ENCODE measurements around the gene AKR1C4.

DNA sequence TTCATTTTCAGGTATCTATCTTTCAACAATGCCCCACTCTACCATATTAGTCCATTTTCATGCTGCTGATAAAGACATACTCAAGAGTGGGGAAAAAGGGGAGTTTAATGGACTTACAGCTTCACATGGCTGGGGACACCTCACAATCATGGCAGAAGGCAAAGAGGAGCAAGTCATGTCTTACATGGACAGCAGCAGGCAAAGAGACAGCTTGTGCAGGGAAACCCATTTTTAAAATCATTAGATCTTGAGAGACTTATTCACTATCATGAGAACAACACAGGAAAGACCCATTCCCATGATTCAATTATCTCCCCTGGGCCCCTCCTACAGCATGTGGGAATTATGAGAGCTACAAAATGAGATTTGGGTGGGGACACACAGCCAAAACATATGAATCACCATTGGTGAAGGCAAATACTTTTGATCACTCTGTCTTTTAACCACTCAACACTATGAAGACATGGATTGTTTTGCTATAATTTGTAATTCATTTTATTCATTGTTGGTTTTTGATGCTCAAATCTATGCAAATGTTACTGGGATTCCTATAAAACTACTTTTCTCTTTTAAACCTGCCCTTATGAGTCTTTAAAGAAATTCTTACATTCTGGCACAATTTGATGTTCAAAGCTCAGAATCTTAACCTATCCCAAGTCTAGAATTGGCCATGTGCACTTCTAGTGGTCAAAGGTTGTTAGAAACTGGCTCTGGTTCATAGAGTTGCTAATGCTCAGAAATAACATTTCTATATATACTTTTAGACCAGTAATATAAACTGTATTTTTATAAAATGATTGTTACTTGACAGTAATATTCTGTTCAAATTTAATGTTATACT, 15.3 kb downstream of the AKR1C4 start:
- TF ChIP-seq, protein P1, sequence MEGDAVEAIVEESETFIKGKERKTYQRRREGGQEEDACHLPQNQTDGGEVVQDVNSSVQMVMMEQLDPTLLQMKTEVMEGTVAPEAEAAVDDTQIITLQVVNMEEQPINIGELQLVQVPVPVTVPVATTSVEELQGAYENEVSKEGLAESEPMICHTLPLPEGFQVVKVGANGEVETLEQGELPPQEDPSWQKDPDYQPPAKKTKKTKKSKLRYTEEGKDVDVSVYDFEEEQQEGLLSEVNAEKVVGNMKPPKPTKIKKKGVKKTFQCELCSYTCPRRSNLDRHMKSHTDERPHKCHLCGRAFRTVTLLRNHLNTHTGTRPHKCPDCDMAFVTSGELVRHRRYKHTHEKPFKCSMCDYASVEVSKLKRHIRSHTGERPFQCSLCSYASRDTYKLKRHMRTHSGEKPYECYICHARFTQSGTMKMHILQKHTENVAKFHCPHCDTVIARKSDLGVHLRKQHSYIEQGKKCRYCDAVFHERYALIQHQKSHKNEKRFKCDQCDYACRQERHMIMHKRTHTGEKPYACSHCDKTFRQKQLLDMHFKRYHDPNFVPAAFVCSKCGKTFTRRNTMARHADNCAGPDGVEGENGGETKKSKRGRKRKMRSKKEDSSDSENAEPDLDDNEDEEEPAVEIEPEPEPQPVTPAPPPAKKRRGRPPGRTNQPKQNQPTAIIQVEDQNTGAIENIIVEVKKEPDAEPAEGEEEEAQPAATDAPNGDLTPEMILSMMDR (conservative IDR thresholded peaks at IDR 0.05; ENCODE audit: low read depth, low read length) = no peak
- TF ChIP-seq EZH2 (IDR thresholded peaks at IDR 0.05; ENCODE audit: low read length, unreplicated experiment) = no peak
- TF ChIP-seq EZH2phosphoT487 (IDR thresholded peaks at IDR 0.05; ENCODE audit: borderline replicate concordance, low read length) = no peak
